Uterus (tissue), 4 donors: ENCODE measurements around the gene ZFAND2B. TPM values are rescaled to one million over a fixed set of nuclear protein-coding genes. Genes with fewer than 3 reads are reported as not detected.

Experiments used
- DNase-seq, 2 donors: peaks; one replicate each; pipeline ENCODE4 v3.0.0-alpha.2; 2019 to 2020
- H3K27ac ChIP-seq, 2 donors: fragments of 200-600 bp; sonication (generic); 1 replicate in 1 of 2; 2 replicates in 1 of 2; pipeline ENCODE4 v1.5.1; 2016 to 2018
- H3K27me3 ChIP-seq, 2 donors: fragments of 200-600 bp; sonication (generic); one replicate each; pipeline ENCODE4 v1.5.1; 2018 to 2019; ENCODE audit warnings: control low read depth in 1 of 2
- H3K36me3 ChIP-seq, 2 donors: fragments of 200-600 bp; sonication (generic); one replicate each; pipeline ENCODE4 v1.5.1; 2019; ENCODE audit warnings: control low read depth in 1 of 2
- H3K4me1 ChIP-seq, 2 donors: fragments of 200-600 bp; sonication (generic); one replicate each; pipeline ENCODE4 v1.5.1; 2018 to 2019; ENCODE audit warnings: control low read depth in 1 of 2
- H3K4me3 ChIP-seq, 2 donors: fragments of 200-600 bp; sonication (generic); 1 replicate in 1 of 2; 2 replicates in 1 of 2; pipeline ENCODE4 v1.5.1; 2018 to 2019; ENCODE audit warnings: mild to moderate bottlenecking in 1 of 2
- H3K9me3 ChIP-seq, 2 donors: fragments of 200-600 bp; sonication (generic); one replicate each; pipeline ENCODE4 v1.5.1; 2019; ENCODE audit warnings: control low read depth in 1 of 2
- POLR2A ChIP-seq, 2 donors: fragments of 450-650 bp; IDR thresholded peaks; one replicate each; pipeline ENCODE4 v1.6.1; 2016; ENCODE audit warnings: antibody characterized with exemption in 2 of 2, mild to moderate bottlenecking in 1 of 2, moderate library complexity in 1 of 2
- intact Hi-C: fragments of 100-400 bp; cut with DNase I; formaldehyde crosslinking; loops from one replicate; pipeline ENCODE4 v1.15.1; 2023; ENCODE audit warnings: low total_unique reads
- total RNA-seq, 4 donors: library from RNA; depleted of rRNA in 3 of 4; stranded (reverse); fragments of >200 nt in 3 of 4; gene quantifications; one replicate each; pipeline versions ENCODE4 v1.1.0 to v1.2.4, GENCODE V29; 2014 to 2023
- TF ChIP-seq, protein P1 (sequence below), 4 experiments: fragments of 200-600 bp in 2 of 4; fragments of 450-650 bp in 2 of 4; sonication (generic) in 2 of 4; IDR thresholded peaks; one replicate each; pipeline ENCODE4 v1.5.1; 2016 to 2019; ENCODE audit warnings: antibody characterized with exemption in 4 of 4, mild to moderate bottlenecking in 2 of 4, moderate library complexity in 1 of 4
- donor health status: DM: yes; HTN: yes; CAD: no.

Gene ZFAND2B
- total RNA-seq, 4 donors from 2014 or later = 21.7 to 212 (median 45.2) TPM

GRCh38 chr2:219244789-219245147, 38.2 kb downstream of the ZFAND2B start:
- Histone ChIP-seq H3K36me3 (no peaks in the 10 kb centered on the region), H3K4me1 (peaks cover 0 to 19% of the 10 kb centered on the region in 2 donors), H3K27me3 (no peaks in the 10 kb centered on the region), H3K27ac (peak overlapping the region; percentile 90 to 95), H3K4me3 (peak overlapping the region; percentile 81 to 86), H3K9me3 (no peaks in the 10 kb centered on the region)
- TF ChIP-seq POLR2A (IDR thresholded peaks at IDR 0.05) = no peak
- TF ChIP-seq, protein P1, sequence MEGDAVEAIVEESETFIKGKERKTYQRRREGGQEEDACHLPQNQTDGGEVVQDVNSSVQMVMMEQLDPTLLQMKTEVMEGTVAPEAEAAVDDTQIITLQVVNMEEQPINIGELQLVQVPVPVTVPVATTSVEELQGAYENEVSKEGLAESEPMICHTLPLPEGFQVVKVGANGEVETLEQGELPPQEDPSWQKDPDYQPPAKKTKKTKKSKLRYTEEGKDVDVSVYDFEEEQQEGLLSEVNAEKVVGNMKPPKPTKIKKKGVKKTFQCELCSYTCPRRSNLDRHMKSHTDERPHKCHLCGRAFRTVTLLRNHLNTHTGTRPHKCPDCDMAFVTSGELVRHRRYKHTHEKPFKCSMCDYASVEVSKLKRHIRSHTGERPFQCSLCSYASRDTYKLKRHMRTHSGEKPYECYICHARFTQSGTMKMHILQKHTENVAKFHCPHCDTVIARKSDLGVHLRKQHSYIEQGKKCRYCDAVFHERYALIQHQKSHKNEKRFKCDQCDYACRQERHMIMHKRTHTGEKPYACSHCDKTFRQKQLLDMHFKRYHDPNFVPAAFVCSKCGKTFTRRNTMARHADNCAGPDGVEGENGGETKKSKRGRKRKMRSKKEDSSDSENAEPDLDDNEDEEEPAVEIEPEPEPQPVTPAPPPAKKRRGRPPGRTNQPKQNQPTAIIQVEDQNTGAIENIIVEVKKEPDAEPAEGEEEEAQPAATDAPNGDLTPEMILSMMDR (IDR thresholded peaks at IDR 0.05) = no peak
- intact Hi-C loops = no loop called here
- DNase-seq = no peak

- Histone ChIP-seq H3K27ac (peak within 1 kb of the TSS; percentile 90 to 95), H3K27me3 (no peaks in the 10 kb centered on the region), H3K4me1 (peaks cover 0 to 19% of the 10 kb centered on the region in 2 donors), H3K36me3 (no peaks in the 10 kb centered on the region), H3K4me3 (peak within 1 kb of the TSS; percentile 81 to 86), H3K9me3 (no peaks in the 10 kb centered on the region)
- DNase-seq = peak; percentile 94
- intact Hi-C loops = no loop called here
- TF ChIP-seq, protein P1 (IDR thresholded peaks at IDR 0.05) = peak in 2 of 4 experiments; percentile 11 to 23
- peak in 1 of 2 donors; percentile 86 for TF ChIP-seq POLR2A (IDR thresholded peaks at IDR 0.05)
Measured at GRCh38 chr2:219245148-219245898, 38.7 kb downstream of the ZFAND2B start, which contains the start of the genes GLB1L and STK16. TSS of gene GLB1L (minus strand) at chr2:219245444. CDS start at chr2:219243573, 1,871 bp downstream. TSS of gene STK16 (plus strand) at chr2:219245479. CDS start at chr2:219246000, 521 bp downstream.

DNA sequence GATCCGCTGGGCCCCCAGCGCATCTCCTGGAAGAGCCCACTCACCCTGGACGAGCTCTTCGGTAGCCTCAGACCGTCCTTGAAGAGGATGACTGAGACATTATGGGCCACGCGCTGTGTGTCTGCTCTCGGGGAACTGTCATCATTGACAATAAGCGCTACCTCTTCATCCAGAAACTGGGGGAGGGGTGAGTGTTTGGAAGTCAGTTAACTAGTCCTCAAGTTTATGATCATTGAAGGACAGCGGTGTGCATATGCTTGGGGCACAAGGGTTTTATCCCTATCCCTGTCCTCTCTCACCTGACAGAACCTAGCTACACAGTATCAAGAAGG, 39.3 kb downstream of the ZFAND2B start:
- no peaks in the 10 kb centered on the region for H3K9me3 ChIP-seq
- no peaks in the 10 kb centered on the region for H3K36me3 ChIP-seq
- H3K4me3 ChIP-seq = peak overlapping the region; percentile 81 to 86
- H3K27me3 ChIP-seq = no peaks in the 10 kb centered on the region
- peak overlapping the region; percentile 90 to 95 for H3K27ac ChIP-seq
- intact Hi-C loops = no loop called here
- DNase-seq = no peak
- peaks cover 0 to 19% of the 10 kb centered on the region in 2 donors for H3K4me1 ChIP-seq
- TF ChIP-seq, protein P1 (IDR thresholded peaks at IDR 0.05) = no peak
- no peak for TF ChIP-seq POLR2A (IDR thresholded peaks at IDR 0.05)

- no peak overlapping the region for H3K4me3 ChIP-seq
- TF ChIP-seq, protein P1 (IDR thresholded peaks at IDR 0.05) = no peak
- TF ChIP-seq POLR2A (IDR thresholded peaks at IDR 0.05) = no peak
- DNase-seq = no peak
- H3K27me3 ChIP-seq = no peaks in the 10 kb centered on the region
- no peaks in the 10 kb centered on the region for H3K36me3 ChIP-seq
- intact Hi-C loops = no loop called here
- no peak overlapping the region for H3K27ac ChIP-seq
- no peaks in the 10 kb centered on the region for H3K9me3 ChIP-seq
- peaks cover 0 to 19% of the 10 kb centered on the region in 2 donors for H3K4me1 ChIP-seq
Measured at GRCh38 chr2:219246559-219246958, 40.0 kb downstream of the ZFAND2B start.
